Spleen (tissue), 13 donors: ENCODE data around the gene TSPYL6. TPM values are rescaled to one million over a fixed set of nuclear protein-coding genes. Genes with fewer than 3 reads are reported as not detected.
"Not testable (repeated sequence)": the region's sequence is repeated elsewhere in the genome, so short reads cannot be mapped to it uniquely, and the experiment has no call there.

Experiments
- DNase-seq: peaks from one replicate; pipeline ENCODE4 v3.0.0-alpha.2; 2020
- H3K27ac ChIP-seq, 8 donors: fragments of 200-600 bp; sonication (generic) in 7 of 8; 1 replicate in 4 of 8; 2 replicates in 4 of 8; pipeline versions ENCODE4 v1.5.0 to v1.8.0; 2016 to 2021; ENCODE audit warnings: inconsistent platforms in 4 of 8, mild to moderate bottlenecking in 4 of 8, moderate library complexity in 1 of 8
- H3K27me3 ChIP-seq, 7 donors: fragments of 200-600 bp; sonication (generic) in 6 of 7; replicated peaks in 1 of 7; 1 replicate in 4 of 7; 2 replicates in 3 of 7; pipeline versions ENCODE4 v1.5.0 to v1.8.0; 2016 to 2021; ENCODE audit warnings: inconsistent platforms in 3 of 7, mild to moderate bottlenecking in 1 of 7
- H3K36me3 ChIP-seq, 6 donors: fragments of 200-600 bp; sonication (generic) in 5 of 6; 1 replicate in 4 of 6; 2 replicates in 2 of 6; pipeline versions ENCODE4 v1.5.0 to v1.8.0; 2016 to 2021; ENCODE audit warnings: inconsistent platforms in 2 of 6
- H3K4me1 ChIP-seq, 6 donors: fragments of 200-600 bp; sonication (generic) in 5 of 6; 1 replicate in 3 of 6; 2 replicates in 3 of 6; pipeline versions ENCODE4 v1.5.0 to v1.8.0; 2016 to 2021; ENCODE audit warnings: inconsistent platforms in 3 of 6
- H3K4me3 ChIP-seq, 8 donors: fragments of 200-600 bp; sonication (generic) in 7 of 8; 1 replicate in 4 of 8; 2 replicates in 4 of 8; pipeline versions ENCODE4 v1.5.0 to v1.8.0; 2016 to 2021; ENCODE audit warnings: inconsistent platforms in 4 of 8, mild to moderate bottlenecking in 4 of 8, moderate library complexity in 2 of 8
- H3K9me3 ChIP-seq, 8 donors: fragments of 200-600 bp; sonication (generic) in 7 of 8; 1 replicate in 4 of 8; 2 replicates in 4 of 8; pipeline versions ENCODE4 v1.5.0 to v1.8.0; 2016 to 2021; ENCODE audit warnings: inconsistent platforms in 4 of 8
- POLR2A ChIP-seq, 3 donors: fragments of 450-650 bp; IDR thresholded peaks; one replicate each; pipeline ENCODE4 v1.5.1; 2017; ENCODE audit warnings: antibody characterized with exemption in 3 of 3, mild to moderate bottlenecking in 1 of 3
- POLR2AphosphoS5 ChIP-seq, 3 donors: sonication (generic); formaldehyde crosslinking; IDR thresholded peaks; one replicate each; pipeline ENCODE4 v1.5.1; 2017; ENCODE audit warnings: antibody characterized with exemption in 3 of 3
- WGBS, 5 donors: extraction: QIAGEN DNeasy Blood & Tissue Kit in 3 of 5; methylation state at CpG; one replicate each; pipeline versions ENCODE4 v1.1.5 to v1.1.7; 2013 to 2018; 5-methylcytosine and 5-hydroxymethylcytosine counted together
- intact Hi-C: fragments of 100-400 bp; cut with DNase I; formaldehyde crosslinking; loops from one replicate; pipeline ENCODE4 v1.15.0; 2023; ENCODE audit warnings: low total_unique reads
- long read RNA-seq, 2 donors: transcript quantifications; one replicate each; lab custom pipeline, GENCODE V29; 2026
- polyA plus RNA-seq, 3 donors: library from polyadenylated mRNA; stranded (reverse); fragments of 200-250 nt; gene quantifications; one replicate each; pipeline ENCODE4 v1.2.1, GENCODE V29; 2013
- total RNA-seq, 7 donors: library from RNA; depleted of rRNA in 3 of 7; stranded (reverse); fragments of >200 nt in 3 of 7; fragmentation: NEBNext Ultra II Directional in 4 of 7; extraction: Animal tissue kit (Norgen Biotek cat#: 25700) in 4 of 7; gene quantifications; one replicate each; pipeline versions ENCODE4 v1.1.0 to v1.2.1, GENCODE V29; 2016 to 2021
- TF ChIP-seq, protein P1 (sequence below), 11 experiments: fragments of 200-600 bp in 7 of 11; fragments of 450-650 bp in 4 of 11; sonication (generic) in 4 of 11; IDR thresholded peaks in 8 of 11; conservative IDR thresholded peaks in 3 of 11; 1 replicate in 7 of 11; 2 replicates in 4 of 11; pipeline versions ENCODE4 v1.4.0 to v1.8.0; 2016 to 2021; ENCODE audit warnings: antibody characterized with exemption in 11 of 11, inconsistent platforms in 4 of 11, mild to moderate bottlenecking in 1 of 11
- donor health status: healthy with polysubstance abuse.
- donor health status: DM: no; HTN: no; CAD: no; lungs with moderate emphysema.
- donor health status: DM: no; HTN: no; CAD: no.
- donor health status: Bipolar disorder and iron deficiency.
- donor health status: healthy.
- donor health status: DM: no; HTN: no; CAD: no.
- donor health status: DM: yes; HTN: yes; CAD: no.

TSPYL6 gene
- under 1 TPM in 2 of 7 donors, not detected in 5; 0.14 to 0.33 TPM for total RNA-seq
- polyA plus RNA-seq, result not detected
- long read RNA-seq, donor 1, result 0 reads
- long read RNA-seq, donor 2, result 0 reads

DNA sequence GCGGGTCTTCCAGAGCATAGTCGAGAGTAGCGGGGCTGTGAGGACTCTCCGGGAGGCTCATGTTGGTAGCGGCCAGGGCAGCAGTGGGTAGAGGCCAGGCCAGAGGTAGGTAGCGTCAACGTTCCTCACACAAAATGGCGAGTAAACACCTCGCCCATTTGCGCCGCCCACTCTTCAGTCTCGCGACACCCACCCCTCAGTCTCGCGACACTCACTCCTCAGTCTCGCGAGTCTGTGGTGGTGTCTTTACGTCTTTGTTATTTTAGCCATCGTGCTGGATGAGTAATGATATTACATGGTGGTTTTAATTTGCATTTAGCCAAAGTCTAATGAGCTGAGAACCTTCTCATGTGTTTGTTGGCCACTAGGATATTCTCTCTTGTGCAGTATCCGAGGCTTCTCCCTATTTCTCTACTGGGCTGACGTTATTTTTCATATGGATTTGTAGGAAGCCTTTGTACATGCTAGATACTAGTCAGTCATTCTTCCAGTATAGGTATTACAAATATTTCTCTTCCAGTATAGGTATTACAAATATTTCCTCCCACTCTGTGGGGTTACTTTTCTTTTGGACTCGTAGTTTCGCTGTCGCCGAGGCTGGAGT, at the start of gene TSPYL6:
TSPYL6 (minus strand) TSS at position 139 of the 604 bp plus-strand sequence; CDS start at position 61, 78 bp downstream.
- no peak for TF ChIP-seq POLR2AphosphoS5 (IDR thresholded peaks at IDR 0.05)

DNA sequence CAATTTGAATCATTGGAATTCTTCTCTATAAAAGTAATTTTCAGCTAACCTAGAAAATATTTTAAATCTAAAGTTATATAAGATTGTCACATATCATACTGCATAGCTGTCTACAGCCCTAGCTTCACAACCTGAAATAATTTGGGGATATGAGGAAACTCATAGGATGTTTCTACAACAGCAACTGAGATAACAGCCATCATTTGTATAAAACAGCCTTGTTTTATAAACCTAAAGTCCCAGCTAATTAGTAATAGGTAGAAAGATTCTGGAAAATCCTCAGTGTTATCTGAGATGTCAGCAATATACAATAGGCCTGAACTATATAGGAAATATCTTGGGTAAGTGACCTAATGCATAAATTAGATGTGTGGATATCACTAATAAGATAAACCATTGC, 47.6 kb upstream of the TSPYL6 start:
- H3K27ac ChIP-seq, result no peak overlapping the region
- H3K27me3 ChIP-seq, result no peaks in the 10 kb centered on the region
- no peak overlapping the region for H3K4me3 ChIP-seq
- H3K4me1 ChIP-seq, result no peaks in the 10 kb centered on the region
- intact Hi-C loops, result no loop called here
- DNase-seq, result no peak
- H3K9me3 ChIP-seq, result no peaks in the 10 kb centered on the region
- TF ChIP-seq POLR2A (IDR thresholded peaks at IDR 0.05), result no peak
- TF ChIP-seq, protein P1, sequence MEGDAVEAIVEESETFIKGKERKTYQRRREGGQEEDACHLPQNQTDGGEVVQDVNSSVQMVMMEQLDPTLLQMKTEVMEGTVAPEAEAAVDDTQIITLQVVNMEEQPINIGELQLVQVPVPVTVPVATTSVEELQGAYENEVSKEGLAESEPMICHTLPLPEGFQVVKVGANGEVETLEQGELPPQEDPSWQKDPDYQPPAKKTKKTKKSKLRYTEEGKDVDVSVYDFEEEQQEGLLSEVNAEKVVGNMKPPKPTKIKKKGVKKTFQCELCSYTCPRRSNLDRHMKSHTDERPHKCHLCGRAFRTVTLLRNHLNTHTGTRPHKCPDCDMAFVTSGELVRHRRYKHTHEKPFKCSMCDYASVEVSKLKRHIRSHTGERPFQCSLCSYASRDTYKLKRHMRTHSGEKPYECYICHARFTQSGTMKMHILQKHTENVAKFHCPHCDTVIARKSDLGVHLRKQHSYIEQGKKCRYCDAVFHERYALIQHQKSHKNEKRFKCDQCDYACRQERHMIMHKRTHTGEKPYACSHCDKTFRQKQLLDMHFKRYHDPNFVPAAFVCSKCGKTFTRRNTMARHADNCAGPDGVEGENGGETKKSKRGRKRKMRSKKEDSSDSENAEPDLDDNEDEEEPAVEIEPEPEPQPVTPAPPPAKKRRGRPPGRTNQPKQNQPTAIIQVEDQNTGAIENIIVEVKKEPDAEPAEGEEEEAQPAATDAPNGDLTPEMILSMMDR (IDR thresholded peaks at IDR 0.05 in 8 of 11, conservative IDR thresholded peaks at IDR 0.05 in 3 of 11), result no peak
- TF ChIP-seq POLR2AphosphoS5 (IDR thresholded peaks at IDR 0.05), result no peak
- H3K36me3 ChIP-seq, result peaks cover 0 to 3% (median 0%) of the 10 kb centered on the region in 6 donors

More for the DNA sequence above, at the start of gene TSPYL6:
- whole genome bisulfite sequencing, 5 donors, result 96 to 98% (median 97%) methylated on average over 25 of the region's 25 CpGs
- no peaks in the 10 kb centered on the region for H3K4me1 ChIP-seq
- peaks cover 0 to 10% (median 0%) of the 10 kb centered on the region in 8 donors for H3K9me3 ChIP-seq
- H3K27ac ChIP-seq, result no peak within 1 kb of the TSS
- no peaks in the 10 kb centered on the region for H3K27me3 ChIP-seq
- intact Hi-C loops, result no loop called here
- peaks cover 0 to 17% (median 2%) of the 10 kb centered on the region in 6 donors for H3K36me3 ChIP-seq
- no peak within 1 kb of the TSS for H3K4me3 ChIP-seq
- no peak for DNase-seq

DNA sequence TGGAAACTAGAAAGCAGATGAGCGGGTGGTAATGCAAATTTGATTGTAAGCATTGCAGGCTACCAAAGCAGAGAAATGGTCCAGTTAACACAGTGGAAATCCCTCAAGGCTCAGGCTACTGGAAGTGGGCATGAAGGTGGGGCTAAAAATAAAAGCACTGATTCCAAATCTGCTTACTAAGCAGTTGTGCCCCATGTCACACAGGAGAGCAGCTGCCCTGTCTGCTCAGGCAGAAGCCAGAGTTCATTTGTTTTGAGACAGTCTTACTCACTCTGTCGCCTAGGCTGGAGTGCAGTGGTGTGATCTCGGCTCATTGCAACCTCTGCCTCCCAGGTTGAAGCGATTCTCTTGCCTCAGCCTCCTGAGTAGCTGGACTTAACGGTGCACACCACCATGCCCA, 42.5 kb upstream of the TSPYL6 start:
- Histone ChIP-seq H3K4me1 (no peaks in the 10 kb centered on the region), H3K9me3 (no peaks in the 10 kb centered on the region), H3K36me3 (no peaks in the 10 kb centered on the region), H3K4me3 (no peak overlapping the region), H3K27me3 (no peaks in the 10 kb centered on the region), H3K27ac (no peak overlapping the region)
- WGBS, 5 donors, result 83 to 95% (median 91%) methylated on average over 5 of the region's 5 CpGs
- intact Hi-C loops, result no loop called here
- DNase-seq, result no peak
- TF ChIP-seq POLR2A (IDR thresholded peaks at IDR 0.05) (no peak), POLR2AphosphoS5 (IDR thresholded peaks at IDR 0.05) (no peak)
- TF ChIP-seq, protein P1 (IDR thresholded peaks at IDR 0.05 in 8 of 11, conservative IDR thresholded peaks at IDR 0.05 in 3 of 11), result no peak

DNA sequence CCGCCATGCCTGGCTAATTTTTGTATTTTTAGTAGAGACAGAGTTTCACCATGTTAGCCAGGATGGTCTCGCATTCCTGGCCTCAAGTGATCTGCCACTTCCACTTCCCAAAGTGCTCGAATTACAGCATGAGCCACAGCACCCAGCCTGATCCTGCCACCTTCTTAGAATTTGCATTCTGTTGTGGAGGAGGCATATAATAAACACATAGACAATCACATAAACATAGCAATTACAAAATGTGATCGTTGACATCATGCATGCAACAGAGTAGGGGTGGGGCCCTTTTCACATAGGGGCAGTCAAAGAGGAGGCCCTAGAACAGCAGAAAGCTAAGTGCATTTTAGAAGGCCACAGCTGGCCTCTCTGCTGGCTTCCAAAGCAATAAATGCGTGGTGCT, 39.9 kb upstream of the TSPYL6 start:
- TF ChIP-seq POLR2AphosphoS5 (IDR thresholded peaks at IDR 0.05) (no peak), POLR2A (IDR thresholded peaks at IDR 0.05) (no peak)
- TF ChIP-seq, protein P1 (IDR thresholded peaks at IDR 0.05 in 8 of 11, conservative IDR thresholded peaks at IDR 0.05 in 3 of 11), result no peak
- no peaks in the 10 kb centered on the region for H3K27me3 ChIP-seq
- H3K27ac ChIP-seq, result no peak overlapping the region
- H3K4me3 ChIP-seq, result no peak overlapping the region
- no peaks in the 10 kb centered on the region for H3K4me1 ChIP-seq
- WGBS, 5 donors, result 83 to 92% (median 89%) methylated on average over 5 of the region's 5 CpGs
- H3K9me3 ChIP-seq, result no peaks in the 10 kb centered on the region
- no peaks in the 10 kb centered on the region for H3K36me3 ChIP-seq
- intact Hi-C loops, result no loop called here
- DNase-seq, result no peak

DNA sequence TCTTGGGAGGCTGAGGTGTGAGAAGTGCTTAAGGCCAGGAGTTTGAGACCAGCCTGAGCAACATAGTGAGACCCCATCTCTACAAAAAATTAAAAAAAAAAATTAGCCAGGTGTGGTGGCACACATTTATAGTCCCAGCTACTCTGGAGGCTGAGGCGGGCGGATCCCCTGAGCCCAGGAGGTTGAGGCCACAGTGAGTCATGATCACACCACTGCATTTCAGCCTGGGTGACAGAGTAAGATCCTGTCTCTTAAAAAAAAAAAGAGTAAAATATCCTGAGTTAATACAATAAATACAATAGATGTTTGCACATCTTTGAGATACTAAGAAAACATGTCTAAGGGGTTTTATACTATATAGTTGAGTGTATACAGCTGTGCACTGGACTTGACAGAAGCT, 38.6 kb upstream of the TSPYL6 start:
- H3K36me3 ChIP-seq, intact Hi-C loops, H3K4me1 ChIP-seq, DNase-seq, H3K27me3 ChIP-seq, H3K4me3 ChIP-seq, H3K9me3 ChIP-seq, H3K27ac ChIP-seq: not testable (repeated sequence)
- 87 to 97% (median 94%) methylated on average over 2 of the region's 2 CpGs for WGBS, 5 donors
